Measurements from ENCODE around the gene FLOT1. TPM values are rescaled to one million over a fixed set of nuclear protein-coding genes. Genes with fewer than 3 reads are reported as not detected.

The FLOT1 gene
- total RNA-seq, 1 experiment from 2014 or later = 116 TPM

GRCh38 chr6:30738532-30738931, 4.0 kb downstream of the FLOT1 start:
- TF ChIP-seq EZH2 (IDR thresholded peaks at IDR 0.05; ENCODE audit: borderline replicate concordance, low read depth, low read length, poor library complexity, severe bottlenecking) (no peak), CTCF (conservative IDR thresholded peaks at IDR 0.05; ENCODE audit: low read depth, low read length) (no peak)
- no TSS peak for BruUV-seq (replicated peaks)
- Histone ChIP-seq H3K27ac (ENCODE audit: low read depth, low read length, poor library complexity, severe bottlenecking) (no peak overlapping the region), H3K9me3 (ENCODE audit: low read depth, low read length, poor library complexity, severe bottlenecking) (no peaks in the 10 kb centered on the region), H3K36me3 (ENCODE audit: insufficient read depth, low read length, poor library complexity, severe bottlenecking) (peaks cover 61% of the 10 kb centered on the region), H3K4me1 (ENCODE audit: insufficient read depth, low read length, poor library complexity, severe bottlenecking) (peaks cover 6% of the 10 kb centered on the region), H3K27me3 (replicated peaks; ENCODE audit: insufficient read depth, low read depth, low read length, poor library complexity) (no peaks in the 10 kb centered on the region), H3K4me3 (ENCODE audit: low read depth, low read length, poor library complexity, severe bottlenecking) (no peak overlapping the region)
- intact Hi-C loops (cut with micrococcal nuclease; ENCODE audit: unreplicated experiment) = no loop called here
- ChIA-PET POLR2A (ENCODE audit: low non-redundant PET) (no interaction called here), CTCF (no interaction called here)
- no peak for DNase-seq (ENCODE audit: low spot score)

- no peak overlapping the region for H3K27ac ChIP-seq (ENCODE audit: low read depth, low read length, poor library complexity, severe bottlenecking)
- no TSS peak for BruUV-seq (replicated peaks)
- ChIA-PET CTCF (interaction anchor here (0.7 kb wide), 1 partner anchor 9 kb away, joined by 3 read pairs; no protein-coding TSS in a partner anchor), POLR2A (ENCODE audit: low non-redundant PET) (interaction anchor here (0.7 kb wide), 1 partner anchor 36 kb away, joined by 5 read pairs; no protein-coding TSS in a partner anchor)
- intact Hi-C loops (cut with micrococcal nuclease; ENCODE audit: unreplicated experiment) = no loop called here
- H3K27me3 ChIP-seq (replicated peaks; ENCODE audit: insufficient read depth, low read depth, low read length, poor library complexity) = no peaks in the 10 kb centered on the region
- no peak overlapping the region for H3K4me3 ChIP-seq (ENCODE audit: low read depth, low read length, poor library complexity, severe bottlenecking)
- peaks cover 60% of the 10 kb centered on the region for H3K36me3 ChIP-seq (ENCODE audit: insufficient read depth, low read length, poor library complexity, severe bottlenecking)
- no peaks in the 10 kb centered on the region for H3K9me3 ChIP-seq (ENCODE audit: low read depth, low read length, poor library complexity, severe bottlenecking)
- H3K4me1 ChIP-seq (ENCODE audit: insufficient read depth, low read length, poor library complexity, severe bottlenecking) = peaks cover 2% of the 10 kb centered on the region
- no peak for TF ChIP-seq CTCF (conservative IDR thresholded peaks at IDR 0.05; ENCODE audit: low read depth, low read length)
- no peak for TF ChIP-seq EZH2 (IDR thresholded peaks at IDR 0.05; ENCODE audit: borderline replicate concordance, low read depth, low read length, poor library complexity, severe bottlenecking)
- no peak for DNase-seq (ENCODE audit: low spot score)
Observed at GRCh38 chr6:30735668-30736314, 6.7 kb downstream of the FLOT1 start.

DNA sequence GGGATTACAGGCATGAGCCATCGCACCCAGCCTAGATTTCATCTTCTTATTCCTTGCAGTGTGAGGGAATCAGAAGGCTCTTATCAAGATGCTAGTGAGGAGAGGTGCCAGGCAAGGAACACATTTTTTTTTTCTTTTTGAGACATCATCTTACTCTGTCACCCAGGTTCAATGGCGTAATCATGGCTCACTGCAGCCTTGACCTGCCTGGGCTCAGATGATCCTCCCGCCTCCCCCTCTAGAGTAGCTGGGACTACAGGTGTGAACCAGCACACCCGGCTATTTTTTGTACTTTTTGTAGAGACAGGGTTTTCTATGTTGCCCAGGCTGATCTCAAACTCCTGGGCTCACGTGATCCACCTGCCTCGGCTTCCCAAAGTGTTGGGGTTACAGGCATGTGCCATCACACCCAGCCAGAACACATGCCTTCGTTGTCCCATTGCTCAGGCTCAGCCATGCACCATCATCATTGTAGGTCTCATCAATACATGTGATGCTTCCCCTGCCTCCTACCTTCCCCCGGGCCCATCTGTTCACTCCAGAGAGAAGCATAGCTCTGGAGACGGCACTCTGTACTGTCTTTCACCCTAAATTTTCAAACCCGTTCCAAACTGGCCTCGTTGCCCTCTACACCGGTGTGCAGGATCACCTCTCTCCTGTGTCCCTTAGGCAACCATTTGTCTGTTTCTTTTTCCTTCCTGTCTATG, 10.1 kb downstream of the FLOT1 start:
- no TSS peak for BruUV-seq (replicated peaks)
- TF ChIP-seq CTCF (conservative IDR thresholded peaks at IDR 0.05; ENCODE audit: low read depth, low read length) = no peak
- no peak for TF ChIP-seq EZH2 (IDR thresholded peaks at IDR 0.05; ENCODE audit: borderline replicate concordance, low read depth, low read length, poor library complexity, severe bottlenecking)
- Histone ChIP-seq H3K36me3 (ENCODE audit: insufficient read depth, low read length, poor library complexity, severe bottlenecking) (peaks cover 48% of the 10 kb centered on the region), H3K27ac (ENCODE audit: low read depth, low read length, poor library complexity, severe bottlenecking) (no peak overlapping the region), H3K4me1 (ENCODE audit: insufficient read depth, low read length, poor library complexity, severe bottlenecking) (peaks cover 5% of the 10 kb centered on the region), H3K27me3 (replicated peaks; ENCODE audit: insufficient read depth, low read depth, low read length, poor library complexity) (no peaks in the 10 kb centered on the region), H3K4me3 (ENCODE audit: low read depth, low read length, poor library complexity, severe bottlenecking) (no peak overlapping the region), H3K9me3 (ENCODE audit: low read depth, low read length, poor library complexity, severe bottlenecking) (no peaks in the 10 kb centered on the region)
- no peak for DNase-seq (ENCODE audit: low spot score)
- ChIA-PET CTCF (interaction anchor here (1.8 to 2.7 kb wide), 2 partner anchors 51 to 53 kb away, joined by 5 to 30 read pairs; no protein-coding TSS in a partner anchor), POLR2A (ENCODE audit: low non-redundant PET) (no interaction called here)
- intact Hi-C loops (cut with micrococcal nuclease; ENCODE audit: unreplicated experiment) = no loop called here
